Left renal cortex interstitium (tissue), 4 donors: ENCODE measurements around the gene ALDH3B1. TPM values are rescaled to one million over a fixed set of nuclear protein-coding genes. Genes with fewer than 3 reads are reported as not detected.

ENCODE experiments used
- DNase-seq, 4 donors: peaks; one replicate each; pipeline ENCODE4 v3.0.0-alpha.2; 2013; ENCODE audit warnings: low read depth in 4 of 4, low spot score in 2 of 4, missing footprints in 1 of 4
- polyA plus RNA-seq, 4 donors: library from polyadenylated mRNA; unstranded; fragments of 120-200 nt; gene quantifications; one replicate each; pipeline ENCODE4 v1.2.1, GENCODE V29; 2013; ENCODE audit not compliant: insufficient read length in 4 of 4

The ALDH3B1 gene
- polyA plus RNA-seq, 4 donors = 1.7 to 3.5 (median 2.5) TPM

DNA sequence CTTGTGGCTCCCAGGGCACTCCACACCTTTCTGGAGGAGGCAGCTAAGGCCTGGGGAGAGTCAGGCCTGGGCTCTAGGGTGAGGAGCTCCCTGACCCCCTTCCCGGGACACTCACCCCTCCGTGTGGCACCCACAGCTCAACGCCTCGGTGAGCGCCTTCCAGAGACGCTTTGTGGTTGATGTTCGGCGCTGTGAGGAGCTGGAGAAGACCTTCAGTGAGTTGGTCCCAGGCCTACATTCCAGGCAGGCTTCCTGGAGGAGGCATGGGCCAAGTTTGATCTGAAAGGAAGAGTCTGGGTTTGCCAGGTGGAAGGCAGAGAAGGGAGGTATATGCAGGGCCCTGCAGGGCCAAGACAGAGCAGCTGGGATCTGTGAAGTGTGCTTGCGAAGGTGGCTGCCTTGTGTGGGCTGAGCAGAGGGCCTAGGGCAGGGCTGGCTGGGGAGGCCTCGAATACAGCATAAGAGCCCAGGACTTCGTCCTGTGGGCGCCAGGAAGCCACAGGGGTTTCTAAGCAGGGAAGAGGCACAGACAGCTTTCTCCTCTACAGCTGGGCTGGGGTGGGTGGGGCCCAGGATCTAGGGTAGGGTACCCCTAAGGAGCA is 31.6 kb downstream of the ALDH3B1 start:
- DNase-seq = no peak

DNA sequence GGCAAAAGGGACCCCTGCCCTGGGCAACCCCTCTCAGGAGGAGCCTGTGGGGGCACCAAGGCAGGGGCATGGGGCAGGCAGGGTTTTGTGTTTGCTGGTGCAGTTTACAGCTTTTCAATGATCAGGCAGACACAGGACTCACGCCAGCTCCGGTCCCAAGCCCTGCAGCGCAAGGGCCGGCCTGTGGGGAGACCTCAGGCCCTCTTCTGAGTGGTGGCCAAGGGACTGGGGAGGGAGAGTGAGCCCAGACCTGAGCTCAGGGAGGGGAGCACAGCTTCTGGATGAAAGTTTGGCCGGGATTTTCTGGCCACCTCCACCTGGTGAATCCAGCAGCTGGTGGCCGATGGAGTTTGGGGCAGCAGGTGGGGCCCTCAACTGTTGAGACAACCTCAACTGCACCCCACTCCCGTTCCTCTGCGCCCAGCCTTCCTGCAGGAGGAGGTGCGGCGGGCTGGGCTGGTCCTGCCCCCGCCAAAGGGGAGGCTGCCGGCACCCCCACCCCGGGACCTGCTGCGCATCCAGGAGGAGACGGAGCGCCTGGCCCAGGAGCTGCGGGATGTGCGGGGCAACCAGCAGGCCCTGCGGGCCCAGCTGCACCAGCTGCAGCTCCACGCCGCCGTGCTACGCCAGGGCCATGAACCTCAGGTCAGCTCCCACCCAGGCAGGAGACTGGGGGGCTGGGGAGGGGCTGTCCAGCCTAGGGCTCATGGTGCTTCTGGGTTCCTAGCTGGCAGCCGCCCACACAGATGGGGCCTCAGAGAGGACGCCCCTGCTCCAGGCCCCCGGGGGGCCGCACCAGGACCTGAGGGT is 32.3 kb downstream of the ALDH3B1 start:
- no peak for DNase-seq

DNA sequence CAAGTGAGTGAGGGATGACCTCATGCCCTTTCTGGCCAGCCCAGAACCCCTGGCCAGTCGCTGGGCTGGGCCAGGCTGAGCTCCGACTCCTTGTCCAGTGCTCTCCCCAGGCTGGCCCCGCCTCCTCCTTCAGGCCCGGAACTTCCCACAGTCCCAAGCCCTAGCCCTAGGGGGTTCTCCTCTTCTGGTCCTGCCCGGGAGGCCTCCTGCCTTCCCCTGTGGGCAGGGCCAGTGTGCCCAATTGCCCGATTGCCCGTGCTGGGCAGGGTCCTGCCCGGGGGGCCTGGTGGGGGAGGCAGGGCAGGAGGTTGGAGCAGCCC is 32.9 kb downstream of the ALDH3B1 start:
- DNase-seq = no peak

DNA sequence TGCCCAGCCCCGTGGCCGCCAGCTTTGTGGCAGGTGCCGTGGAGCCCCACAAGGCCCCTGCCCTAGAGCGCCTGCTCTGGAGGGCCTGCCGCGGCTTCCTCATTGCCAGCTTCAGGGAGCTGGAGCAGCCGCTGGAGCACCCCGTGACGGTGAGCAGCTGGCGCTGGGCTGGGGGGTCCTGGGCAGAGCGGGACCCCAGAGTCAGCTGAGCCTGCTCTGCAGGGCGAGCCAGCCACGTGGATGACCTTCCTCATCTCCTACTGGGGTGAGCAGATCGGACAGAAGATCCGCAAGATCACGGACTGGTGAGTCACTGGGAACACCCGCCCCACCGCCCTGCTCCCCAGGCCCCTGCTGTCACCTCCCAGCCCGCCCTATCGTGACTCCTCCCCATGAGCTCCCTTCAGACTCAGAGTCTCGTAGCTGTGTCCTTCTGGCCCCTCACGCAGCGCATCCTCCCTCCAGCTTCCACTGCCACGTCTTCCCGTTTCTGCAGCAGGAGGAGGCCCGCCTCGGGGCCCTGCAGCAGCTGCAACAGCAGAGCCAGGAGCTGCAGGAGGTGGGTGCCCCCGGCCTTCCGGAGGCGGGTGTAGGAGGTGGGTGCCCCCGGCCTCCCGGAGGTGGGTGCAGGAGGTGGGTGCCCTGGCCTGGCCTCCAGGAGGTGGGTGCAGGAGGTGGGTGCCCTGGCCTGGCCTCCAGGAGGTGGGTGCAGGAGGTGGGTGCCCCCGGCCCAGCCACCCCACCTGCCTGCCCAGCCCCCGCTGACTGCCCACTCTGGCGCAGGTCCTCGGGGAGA is 33.4 kb downstream of the ALDH3B1 start:
- no peak for DNase-seq

DNA sequence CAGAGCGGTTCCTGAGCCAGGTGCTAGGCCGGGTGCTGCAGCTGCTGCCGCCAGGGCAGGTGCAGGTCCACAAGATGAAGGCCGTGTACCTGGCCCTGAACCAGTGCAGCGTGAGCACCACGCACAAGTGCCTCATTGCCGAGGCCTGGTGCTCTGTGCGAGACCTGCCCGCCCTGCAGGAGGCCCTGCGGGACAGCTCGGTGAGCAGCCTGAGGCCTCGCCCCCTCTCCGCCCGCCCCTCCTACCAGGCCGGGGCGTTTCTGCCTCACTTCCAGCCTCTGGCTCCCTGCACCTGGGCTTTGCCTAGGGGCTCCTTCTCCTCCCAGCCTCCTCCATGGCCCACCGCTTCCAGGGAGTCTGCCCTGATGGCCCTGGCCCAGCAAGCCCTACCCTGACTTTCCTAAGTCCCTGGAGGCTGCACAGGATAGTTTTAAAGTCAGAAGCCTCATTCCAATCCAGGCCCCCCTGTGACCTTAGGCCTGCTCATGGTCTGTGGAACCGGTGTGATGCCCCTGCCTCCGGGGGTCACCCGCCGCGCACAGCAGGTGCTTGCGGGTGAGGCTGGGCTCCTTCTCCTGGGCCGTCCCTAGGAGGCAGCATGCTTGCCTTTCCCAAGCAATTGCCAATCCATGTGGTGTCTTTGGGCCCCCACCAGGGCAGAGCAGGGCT is 34.2 kb downstream of the ALDH3B1 start:
- no peak for DNase-seq

DNA sequence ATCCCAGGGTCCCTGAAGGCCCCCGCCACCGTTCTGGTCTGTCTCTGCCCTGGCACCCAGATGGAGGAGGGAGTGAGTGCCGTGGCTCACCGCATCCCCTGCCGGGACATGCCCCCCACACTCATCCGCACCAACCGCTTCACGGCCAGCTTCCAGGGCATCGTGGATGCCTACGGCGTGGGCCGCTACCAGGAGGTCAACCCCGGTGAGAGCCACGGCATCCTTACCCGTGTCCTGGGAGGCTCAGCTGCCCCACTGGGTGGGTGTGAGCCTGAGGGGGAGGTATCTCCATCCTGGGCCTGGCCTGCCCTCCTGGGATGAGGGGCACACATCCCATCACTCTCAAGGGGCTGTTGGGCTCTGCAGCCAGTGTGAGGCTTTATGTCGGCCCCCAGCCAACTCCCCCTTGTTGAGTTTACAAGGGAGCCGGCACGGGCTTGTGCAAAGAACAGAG is 34.8 kb downstream of the ALDH3B1 start:
- DNase-seq = no peak

DNA sequence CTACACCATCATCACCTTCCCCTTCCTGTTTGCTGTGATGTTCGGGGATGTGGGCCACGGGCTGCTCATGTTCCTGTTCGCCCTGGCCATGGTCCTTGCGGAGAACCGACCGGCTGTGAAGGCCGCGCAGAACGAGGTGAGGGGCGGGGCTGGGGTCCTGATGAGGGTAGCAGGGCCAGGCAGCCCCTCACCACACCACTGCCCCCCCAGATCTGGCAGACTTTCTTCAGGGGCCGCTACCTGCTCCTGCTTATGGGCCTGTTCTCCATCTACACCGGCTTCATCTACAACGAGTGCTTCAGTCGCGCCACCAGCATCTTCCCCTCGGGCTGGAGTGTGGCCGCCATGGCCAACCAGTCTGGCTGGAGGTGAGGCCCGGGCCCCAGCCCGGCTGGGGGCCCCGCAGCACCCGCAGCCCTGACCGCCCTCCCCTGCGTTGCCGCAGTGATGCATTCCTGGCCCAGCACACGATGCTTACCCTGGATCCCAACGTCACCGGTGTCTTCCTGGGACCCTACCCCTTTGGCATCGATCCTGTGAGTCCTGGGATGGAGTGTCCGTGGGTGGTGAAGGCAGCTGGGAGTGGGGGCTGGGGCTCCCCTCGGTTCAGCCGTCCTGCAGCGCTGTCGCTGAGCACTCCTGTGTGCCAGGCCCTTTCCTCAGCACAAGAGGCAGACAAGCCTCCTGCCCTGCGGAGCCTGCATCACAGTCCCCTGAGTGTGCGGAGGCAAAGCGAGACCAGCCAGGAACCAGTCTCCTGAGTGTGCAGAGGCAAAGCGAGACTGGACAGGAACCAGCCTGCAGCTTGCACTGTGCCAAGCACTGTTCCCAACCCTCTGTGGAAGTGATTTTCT is 37.5 kb downstream of the ALDH3B1 start:
- no peak for DNase-seq

DNA sequence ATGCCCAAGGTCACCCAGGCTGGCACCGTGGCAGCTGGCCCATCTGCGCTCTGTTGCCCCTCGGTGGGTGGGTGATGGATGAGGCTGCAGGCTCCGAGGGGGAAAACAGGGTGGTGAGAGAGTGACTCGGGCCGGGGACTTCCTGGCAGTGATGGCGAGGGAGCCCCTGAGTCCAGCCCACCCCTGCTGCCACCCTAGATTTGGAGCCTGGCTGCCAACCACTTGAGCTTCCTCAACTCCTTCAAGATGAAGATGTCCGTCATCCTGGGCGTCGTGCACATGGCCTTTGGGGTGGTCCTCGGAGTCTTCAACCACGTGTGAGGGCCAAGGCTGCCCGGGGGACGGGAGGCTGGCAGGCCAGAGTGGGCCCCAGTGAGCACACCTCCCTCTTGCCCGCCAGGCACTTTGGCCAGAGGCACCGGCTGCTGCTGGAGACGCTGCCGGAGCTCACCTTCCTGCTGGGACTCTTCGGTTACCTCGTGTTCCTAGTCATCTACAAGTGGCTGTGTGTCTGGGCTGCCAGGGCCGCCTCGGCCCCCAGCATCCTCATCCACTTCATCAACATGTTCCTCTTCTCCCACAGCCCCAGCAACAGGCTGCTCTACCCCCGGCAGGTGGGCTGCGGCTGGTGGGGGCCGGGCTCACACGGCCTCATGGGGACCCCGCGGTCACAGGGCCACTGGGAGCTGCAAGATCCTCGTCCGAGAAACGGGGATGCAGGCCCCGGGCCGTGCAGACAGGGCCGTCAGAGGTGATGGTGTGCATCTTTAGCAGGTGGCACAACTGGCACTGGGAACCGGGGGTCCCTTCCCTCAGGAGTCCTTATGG is 38.8 kb downstream of the ALDH3B1 start:
- no peak for DNase-seq

DNA sequence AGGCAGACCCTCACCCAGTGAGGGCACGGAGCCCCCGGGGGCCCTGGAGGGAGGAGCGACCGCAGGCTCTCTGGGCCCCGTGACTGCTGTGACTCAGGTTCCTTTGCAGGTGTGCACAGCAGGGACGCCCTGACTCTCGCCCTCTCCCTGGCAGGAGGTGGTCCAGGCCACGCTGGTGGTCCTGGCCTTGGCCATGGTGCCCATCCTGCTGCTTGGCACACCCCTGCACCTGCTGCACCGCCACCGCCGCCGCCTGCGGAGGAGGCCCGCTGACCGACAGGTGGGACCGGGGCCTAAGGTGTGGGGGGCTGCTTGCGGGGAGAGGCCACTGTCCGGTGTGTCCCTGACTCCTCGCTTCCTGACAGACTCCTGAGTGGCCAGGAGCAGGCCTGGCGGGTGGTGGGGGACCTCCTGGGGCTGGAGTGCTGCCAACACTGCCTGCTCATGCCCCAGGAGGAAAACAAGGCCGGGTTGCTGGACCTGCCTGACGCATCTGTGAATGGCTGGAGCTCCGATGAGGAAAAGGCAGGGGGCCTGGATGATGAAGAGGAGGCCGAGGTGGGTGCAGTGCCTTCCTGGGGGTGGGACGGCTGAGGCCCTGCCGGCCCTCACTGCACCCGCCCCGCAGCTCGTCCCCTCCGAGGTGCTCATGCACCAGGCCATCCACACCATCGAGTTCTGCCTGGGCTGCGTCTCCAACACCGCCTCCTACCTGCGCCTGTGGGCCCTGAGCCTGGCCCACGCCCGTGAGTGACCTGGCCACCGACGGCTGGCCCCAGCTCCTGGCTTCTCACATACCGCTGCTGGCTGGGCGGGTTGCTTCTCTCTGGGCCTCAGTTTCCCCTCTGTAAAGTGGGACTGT is 39.6 kb downstream of the ALDH3B1 start:
- no peak for DNase-seq

DNA sequence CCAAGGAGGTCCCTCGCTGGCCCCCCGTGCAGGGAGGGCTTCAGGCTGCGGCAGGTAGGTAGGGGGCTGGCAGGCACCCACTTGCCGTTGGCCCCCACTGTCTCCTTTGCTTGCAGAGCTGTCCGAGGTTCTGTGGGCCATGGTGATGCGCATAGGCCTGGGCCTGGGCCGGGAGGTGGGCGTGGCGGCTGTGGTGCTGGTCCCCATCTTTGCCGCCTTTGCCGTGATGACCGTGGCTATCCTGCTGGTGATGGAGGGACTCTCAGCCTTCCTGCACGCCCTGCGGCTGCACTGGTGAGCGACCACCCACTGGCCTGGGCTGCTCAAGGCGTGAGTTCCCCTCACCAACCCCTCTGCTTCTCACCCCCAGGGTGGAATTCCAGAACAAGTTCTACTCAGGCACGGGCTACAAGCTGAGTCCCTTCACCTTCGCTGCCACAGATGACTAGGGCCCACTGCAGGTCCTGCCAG is 40.3 kb downstream of the ALDH3B1 start:
- DNase-seq = no peak

DNA sequence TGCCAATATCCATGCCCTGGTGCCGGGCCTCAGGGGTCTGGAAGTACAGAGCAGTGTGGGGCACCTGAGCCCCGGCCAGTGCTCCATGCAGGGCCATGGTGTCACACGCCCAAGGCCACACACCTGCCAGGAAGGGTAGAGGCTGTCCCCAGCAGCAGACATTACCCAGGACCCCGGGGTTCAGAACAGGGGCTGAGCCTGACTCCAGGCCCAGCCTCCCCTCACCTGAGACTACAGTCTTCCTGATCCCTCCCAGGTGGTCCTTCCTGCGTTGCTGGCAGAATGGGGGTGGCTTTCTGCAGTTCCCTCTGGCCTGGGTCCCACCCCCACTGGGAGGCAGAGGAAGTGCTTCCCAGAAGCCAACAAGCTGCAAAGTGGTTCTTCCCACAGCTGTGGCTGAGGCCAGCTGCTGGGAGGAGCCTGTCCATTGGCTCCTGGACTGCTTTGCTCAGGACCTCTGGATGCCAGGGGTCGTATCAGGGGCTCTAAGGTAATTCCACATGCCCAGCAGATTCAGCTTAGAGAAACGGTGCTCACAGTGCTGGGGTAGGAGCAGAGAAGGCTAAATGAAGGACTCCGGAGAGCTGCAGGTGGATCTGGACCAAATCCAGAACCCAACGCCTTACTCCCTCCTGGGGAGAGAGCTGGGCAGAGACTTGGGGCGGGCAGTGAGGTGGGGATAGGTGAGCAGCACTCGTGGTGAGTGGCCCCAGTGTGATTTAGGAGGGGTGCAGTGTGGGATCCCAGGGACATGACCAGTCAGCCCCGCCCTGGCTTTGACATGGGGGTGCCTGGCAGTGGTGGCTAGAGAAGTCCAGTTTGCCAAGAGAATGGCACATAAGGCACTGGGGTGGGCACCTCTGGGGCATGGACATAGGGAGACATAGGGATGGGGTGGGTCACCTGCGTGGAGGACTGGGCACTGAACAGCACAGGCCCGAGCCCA is 41.3 kb downstream of the ALDH3B1 start:
- no peak for DNase-seq

DNA sequence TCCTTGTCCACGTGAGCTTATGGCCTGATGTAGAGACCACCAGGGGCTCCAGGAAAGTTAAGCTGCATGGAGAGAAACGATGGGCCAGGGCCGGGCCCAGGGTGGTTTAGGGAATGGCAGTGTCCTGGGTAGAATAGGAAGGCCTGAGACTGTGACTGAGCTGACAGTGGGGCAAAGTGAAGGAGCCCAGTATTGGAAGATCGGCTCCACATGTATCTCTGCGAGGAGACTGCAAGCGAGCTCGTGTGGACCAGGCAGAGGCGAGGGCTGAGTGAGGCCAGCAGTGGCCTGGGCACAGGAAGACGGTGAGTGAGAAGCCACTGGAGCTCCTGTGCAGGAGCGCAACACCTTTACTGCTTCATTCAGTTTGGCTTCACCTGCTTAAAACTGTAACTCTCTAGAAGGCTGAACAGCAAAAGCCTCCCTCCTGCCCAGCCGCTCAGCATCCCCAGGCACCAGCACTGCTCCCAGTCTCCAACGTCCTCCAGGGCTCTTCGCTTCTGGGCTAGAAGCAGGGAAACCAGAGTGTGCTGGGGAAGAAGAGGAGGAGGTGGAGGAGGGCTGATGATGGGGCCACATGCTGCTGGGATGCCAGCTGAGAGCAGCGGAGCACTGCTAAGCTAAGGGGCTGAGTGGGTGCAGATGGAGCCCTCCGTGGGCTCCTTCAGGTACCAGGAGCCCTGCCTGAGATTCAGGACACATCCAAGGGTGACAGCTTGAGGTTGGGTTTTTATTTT is 42.2 kb downstream of the ALDH3B1 start:
- no peak for DNase-seq

DNA sequence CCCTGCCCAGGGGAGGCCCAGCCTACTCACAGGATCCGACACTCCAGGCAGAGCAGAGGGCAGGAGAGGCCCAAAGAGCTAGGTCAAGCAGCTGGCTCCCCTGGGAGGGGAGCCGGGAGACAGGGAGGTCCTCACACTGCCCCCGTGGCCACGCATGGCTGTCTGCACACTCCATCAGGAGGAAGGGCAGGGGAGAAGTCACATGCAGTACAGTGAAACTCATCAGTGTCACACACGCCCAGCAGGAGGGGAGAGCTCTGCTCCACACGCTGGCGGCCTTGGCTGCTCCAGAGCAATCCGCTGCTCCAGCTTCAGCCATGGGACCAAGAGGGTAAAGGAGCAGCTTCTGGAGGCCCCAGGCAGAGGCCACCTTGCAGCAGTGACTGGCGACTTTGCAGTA is 43.0 kb downstream of the ALDH3B1 start:
- DNase-seq = no peak

DNA sequence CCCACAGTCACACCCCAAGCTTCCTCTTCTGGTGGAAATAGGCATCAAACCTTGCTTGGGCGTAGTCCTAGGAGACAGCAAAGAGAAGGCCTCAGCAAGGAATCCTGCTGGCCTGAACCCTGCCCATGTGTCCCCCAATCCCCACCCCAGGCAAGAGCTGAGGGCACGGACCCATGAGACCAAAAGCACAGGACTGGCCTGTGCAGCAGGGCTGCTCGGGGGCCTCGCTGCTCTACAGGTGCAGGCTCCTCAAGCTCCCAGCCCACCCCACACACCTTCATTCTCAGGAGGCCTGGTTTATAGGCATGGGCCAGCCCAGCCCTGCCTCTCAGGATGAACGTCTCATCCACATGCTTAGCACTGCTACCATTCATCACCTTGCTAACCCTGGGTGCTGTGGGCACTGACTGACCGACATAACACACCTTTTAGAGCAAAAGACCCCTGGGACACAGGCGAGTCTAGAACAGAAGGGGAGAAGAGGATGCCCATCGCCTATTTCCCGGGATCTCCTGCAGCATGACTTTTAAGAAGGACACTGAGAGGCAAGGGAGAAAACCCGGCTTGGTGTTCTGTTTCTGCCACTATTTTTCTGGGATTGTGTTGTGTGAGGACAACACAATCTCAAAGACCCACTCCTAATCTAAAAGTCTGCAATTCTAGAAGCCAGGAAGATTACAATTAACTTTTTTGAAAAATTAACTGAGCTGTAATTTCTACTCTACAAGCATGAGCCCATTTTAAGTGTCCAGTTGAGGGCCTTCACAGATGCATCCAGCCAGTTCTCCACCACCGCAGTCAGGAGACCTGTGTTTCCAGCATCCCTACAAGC is 44.1 kb downstream of the ALDH3B1 start:
- DNase-seq = no peak
